OCI-LY3 (cell line): Measurements from ENCODE around the gene HEMGN.

ENCODE experiments used
- H2AFZ ChIP-seq: fragments of 200-600, 300-600 bp; shearing (Covaris generic); 2 replicates; pipeline ENCODE4 v1.6.0; 2014; ENCODE audit warnings: antibody characterized with exemption, low read depth, low read length
- H3K27ac ChIP-seq: fragments of 200-600, 300-600 bp; sonication (generic); 2 replicates; pipeline ENCODE4 v1.5.1; 2014; ENCODE audit warnings: mild to moderate bottlenecking, low read length, moderate library complexity, mixed read lengths
- H3K27me3 ChIP-seq: fragments of 200-600, 300-600 bp; sonication (generic); 2 replicates; pipeline ENCODE4 v1.6.1; 2014; ENCODE audit warnings: low read depth, low read length, mixed read lengths
- H3K36me3 ChIP-seq: fragments of 200-600, 300-600 bp; sonication (generic); replicated peaks from 2 replicates; pipeline ENCODE3; 2014; ENCODE audit warnings: low read depth, low read length, mixed read lengths
- H3K4me1 ChIP-seq: fragments of 300-600, 200-600 bp; sonication (generic); 2 replicates; pipeline ENCODE4 v1.6.1; 2014; ENCODE audit warnings: low read length, mixed read lengths
- H3K4me2 ChIP-seq: fragments of 200-600, 300-600 bp; sonication (generic); 2 replicates; pipeline ENCODE4 v1.6.1; 2014; ENCODE audit warnings: low read length, mixed read lengths
- H3K4me3 ChIP-seq: fragments of 300-600, 200-600 bp; sonication (generic); 2 replicates; pipeline ENCODE4 v1.5.1; 2014; ENCODE audit warnings: antibody characterized with exemption, mild to moderate bottlenecking, low read length, moderate library complexity
- H3K79me2 ChIP-seq: fragments of 300-600, 200-600 bp; shearing (Covaris generic); 2 replicates; pipeline ENCODE4 v1.6.1; 2014; ENCODE audit warnings: mild to moderate bottlenecking, low read length, mixed read lengths
- H3K9ac ChIP-seq: fragments of 300-600, 200-600 bp; shearing (Covaris generic); 2 replicates; pipeline ENCODE4 v1.6.0; 2014; ENCODE audit warnings: mild to moderate bottlenecking, low read length, moderate library complexity
- H3K9me3 ChIP-seq: fragments of 200-600, 300-600 bp; shearing (Covaris generic); 2 replicates; pipeline ENCODE4 v1.6.1; 2014; ENCODE audit warnings: low read length, mixed read lengths; ENCODE audit not compliant: insufficient read depth
- H4K20me1 ChIP-seq: fragments of 200-600, 300-600 bp; sonication (generic); 2 replicates; pipeline ENCODE4 v1.6.1; 2016; ENCODE audit warnings: low read length, mixed read lengths; ENCODE audit not compliant: insufficient read depth
- CTCF ChIP-seq: fragments of 200-600, 300-600 bp; sonication (generic); IDR thresholded peaks from 2 replicates; pipeline ENCODE4 v1.5.1; 2014; ENCODE audit warnings: antibody characterized with exemption, low read length, low read depth
- EZH2phosphoT487 ChIP-seq: fragments of 200-600 bp; shearing (Covaris generic); IDR thresholded peaks from 2 replicates; pipeline ENCODE4 v1.6.1; 2018; ENCODE audit warnings: antibody characterized with exemption, mixed run types, low read depth

HEMGN gene

GRCh38 chr9:97981846-97982682 lies 44.1 kb upstream of the HEMGN start:
- H3K4me3 ChIP-seq, result peak overlapping the region; percentile 92
- peaks cover 14% of the 10 kb centered on the region for H3K36me3 ChIP-seq
- peaks cover 10% of the 10 kb centered on the region for H4K20me1 ChIP-seq
- H3K9ac ChIP-seq, result peak overlapping the region; percentile 81
- H3K27ac ChIP-seq, result peak overlapping the region; percentile 85
- no peaks in the 10 kb centered on the region for H3K27me3 ChIP-seq
- H3K9me3 ChIP-seq, result no peaks in the 10 kb centered on the region
- peaks cover 52% of the 10 kb centered on the region for H3K79me2 ChIP-seq
- no peak for TF ChIP-seq EZH2phosphoT487
- no peak for TF ChIP-seq CTCF
- H3K4me2 ChIP-seq, result peak overlapping the region; percentile 95
- peak overlapping the region; percentile 5; the same call in 1 of the 2 replicates for H2AFZ ChIP-seq
- peaks cover 29% of the 10 kb centered on the region for H3K4me1 ChIP-seq

GRCh38 chr9:97980918-97981845 lies 43.2 kb upstream of the HEMGN start:
- H3K9me3 ChIP-seq, result no peaks in the 10 kb centered on the region
- TF ChIP-seq CTCF (no peak), EZH2phosphoT487 (no peak)
- H3K4me1 ChIP-seq, result peaks cover 21% of the 10 kb centered on the region
- H4K20me1 ChIP-seq, result peaks cover 2% of the 10 kb centered on the region; the same call in 1 of the 2 replicates
- H2AFZ ChIP-seq, result no peak overlapping the region
- H3K79me2 ChIP-seq, result peaks cover 43% of the 10 kb centered on the region
- H3K4me3 ChIP-seq, result no peak overlapping the region
- H3K36me3 ChIP-seq, result peaks cover 9% of the 10 kb centered on the region
- peak overlapping the region; percentile 95 for H3K4me2 ChIP-seq
- no peaks in the 10 kb centered on the region for H3K27me3 ChIP-seq
- no peak overlapping the region for H3K27ac ChIP-seq
- H3K9ac ChIP-seq, result no peak overlapping the region; the same call in 1 of the 2 replicates

GRCh38 chr9:97980479-97980803 lies 42.5 kb upstream of the HEMGN start:
- Histone ChIP-seq H3K79me2 (peaks cover 36% of the 10 kb centered on the region), H3K9me3 (no peaks in the 10 kb centered on the region), H3K9ac (no peak overlapping the region), H3K4me1 (peaks cover 13% of the 10 kb centered on the region), H3K4me2 (no peak overlapping the region), H3K27ac (no peak overlapping the region), H3K4me3 (no peak overlapping the region), H2AFZ (no peak overlapping the region), H3K27me3 (no peaks in the 10 kb centered on the region; the same call in 1 of the 2 replicates), H3K36me3 (peaks cover 4% of the 10 kb centered on the region), H4K20me1 (no peaks in the 10 kb centered on the region)
- no peak for TF ChIP-seq EZH2phosphoT487
- TF ChIP-seq CTCF, result no peak
